Sigmoid colon (tissue), 7 donors: ENCODE results near the gene SS18. TPM values are rescaled to one million over a fixed set of nuclear protein-coding genes. Genes with fewer than 3 reads are reported as not detected.

Source experiments
- DNase-seq: peaks from one replicate; pipeline ENCODE4 v3.0.0-alpha.2; 2019
- H3K27ac ChIP-seq, 4 donors: fragments of 200-600 bp; sonication (generic); one replicate each; pipeline ENCODE4 v1.5.1; 2016 to 2019; ENCODE audit warnings: mild to moderate bottlenecking in 1 of 4
- H3K27me3 ChIP-seq, 3 donors: fragments of 200-600 bp; sonication (generic); one replicate each; pipeline ENCODE4 v1.5.1; 2019; ENCODE audit warnings: mild to moderate bottlenecking in 1 of 3
- H3K36me3 ChIP-seq, 4 donors: fragments of 200-600 bp; sonication (generic); one replicate each; pipeline ENCODE4 v1.5.1; 2016 to 2019
- H3K4me1 ChIP-seq, 4 donors: fragments of 200-600 bp; sonication (generic); one replicate each; pipeline ENCODE4 v1.5.1; 2017 to 2019
- H3K4me3 ChIP-seq, 4 donors: fragments of 200-600 bp; sonication (generic); one replicate each; pipeline ENCODE4 v1.5.1; 2017 to 2019; ENCODE audit warnings: mild to moderate bottlenecking in 2 of 4, moderate library complexity in 1 of 4
- H3K9me3 ChIP-seq, 4 donors: fragments of 200-600 bp in 3 of 4; sonication (generic) in 3 of 4; one replicate each; pipeline versions ENCODE4 v1.5.1 to v1.6.1; 2013 to 2019
- EP300 ChIP-seq, 4 donors: sonication (generic); formaldehyde crosslinking; IDR thresholded peaks; one replicate each; pipeline ENCODE4 v1.6.1; 2017; ENCODE audit warnings: antibody characterized with exemption in 4 of 4
- POLR2A ChIP-seq, 2 donors: fragments of 450-650 bp; IDR thresholded peaks; one replicate each; pipeline ENCODE4 v1.6.1; 2016; ENCODE audit warnings: antibody characterized with exemption in 2 of 2, mild to moderate bottlenecking in 2 of 2, moderate library complexity in 2 of 2
- POLR2AphosphoS5 ChIP-seq, 4 donors: sonication (generic); formaldehyde crosslinking; IDR thresholded peaks; one replicate each; pipeline ENCODE4 v1.6.1; 2017; ENCODE audit warnings: antibody characterized with exemption in 4 of 4
- WGBS, 2 donors: extraction: QIAGEN DNeasy Blood & Tissue Kit; methylation state at CpG; one replicate each; pipeline ENCODE4 v1.1.7; 2013; 5-methylcytosine and 5-hydroxymethylcytosine counted together
- intact Hi-C: fragments of 100-400 bp; cut with DNase I; formaldehyde crosslinking; loops from one replicate; pipeline ENCODE4 v1.15.1; 2023
- polyA plus RNA-seq, 3 donors: library from polyadenylated mRNA; stranded (reverse); fragments of 200-250 nt; gene quantifications; one replicate each; pipeline ENCODE4 v1.2.3, GENCODE V29; 2013
- total RNA-seq, 4 donors: library from RNA; depleted of rRNA; stranded (reverse); fragments of >200 nt; gene quantifications; one replicate each; pipeline ENCODE4 v1.1.0, GENCODE V29; 2016
- TF ChIP-seq, protein P1 (sequence below), 4 experiments: fragments of 450-650 bp in 3 of 4; fragments of 200-600 bp in 1 of 4; IDR thresholded peaks; one replicate each; pipeline ENCODE4 v1.5.1; 2016 to 2019; ENCODE audit warnings: antibody characterized with exemption in 4 of 4, mild to moderate bottlenecking in 3 of 4, moderate library complexity in 2 of 4
- donor health status: healthy with polysubstance abuse.
- donor health status: Bipolar disorder and iron deficiency.
- donor health status: healthy.

Gene SS18
- total and polyA plus RNA-seq, 7 donors = 22.8 to 204 (median 89.2) TPM

- H3K9me3 ChIP-seq = no peaks in the 10 kb centered on the region
- H3K36me3 ChIP-seq = peaks cover 5 to 66% (median 11%) of the 10 kb centered on the region in 4 donors
- intact Hi-C loops = no loop called here
Measured at GRCh38 chr18:26051843-26052242, 38.6 kb downstream of the SS18 start.

DNA sequence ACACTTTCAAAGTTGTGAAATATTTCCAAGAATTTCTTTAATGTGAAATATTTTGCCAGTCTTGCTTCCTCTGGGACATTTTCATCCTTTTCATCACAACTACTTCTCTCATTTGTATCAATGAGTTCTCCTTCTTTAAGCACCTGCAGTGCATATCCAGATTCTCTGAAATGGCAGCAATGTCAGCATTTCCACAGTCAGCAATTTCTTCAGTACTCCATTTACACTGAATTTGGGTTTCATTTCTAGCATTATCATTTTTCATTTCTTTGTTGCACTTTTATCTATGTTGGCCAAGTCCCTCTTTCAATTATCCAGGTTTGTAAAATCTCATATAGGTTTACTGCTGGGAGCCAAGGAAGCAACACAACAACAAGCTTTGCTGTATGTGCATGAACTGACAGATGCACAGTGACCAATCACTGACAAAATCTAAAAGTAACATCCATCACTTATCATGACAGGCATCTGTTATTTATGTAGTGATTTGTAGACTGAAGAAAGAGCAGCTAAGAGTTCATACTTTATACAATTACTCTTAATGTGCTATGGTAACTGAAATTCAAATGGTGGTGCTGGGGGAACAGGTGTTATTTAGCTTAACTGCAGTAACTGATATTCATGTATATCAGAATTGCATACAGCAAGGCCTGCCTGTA, 43.9 kb downstream of the SS18 start:
- peaks cover 0 to 22% (median 0%) of the 10 kb centered on the region in 4 donors for H3K36me3 ChIP-seq
- intact Hi-C loops = no loop called here
- peaks cover 0 to 5% (median 0%) of the 10 kb centered on the region in 4 donors for H3K4me1 ChIP-seq
- TF ChIP-seq, protein P1, sequence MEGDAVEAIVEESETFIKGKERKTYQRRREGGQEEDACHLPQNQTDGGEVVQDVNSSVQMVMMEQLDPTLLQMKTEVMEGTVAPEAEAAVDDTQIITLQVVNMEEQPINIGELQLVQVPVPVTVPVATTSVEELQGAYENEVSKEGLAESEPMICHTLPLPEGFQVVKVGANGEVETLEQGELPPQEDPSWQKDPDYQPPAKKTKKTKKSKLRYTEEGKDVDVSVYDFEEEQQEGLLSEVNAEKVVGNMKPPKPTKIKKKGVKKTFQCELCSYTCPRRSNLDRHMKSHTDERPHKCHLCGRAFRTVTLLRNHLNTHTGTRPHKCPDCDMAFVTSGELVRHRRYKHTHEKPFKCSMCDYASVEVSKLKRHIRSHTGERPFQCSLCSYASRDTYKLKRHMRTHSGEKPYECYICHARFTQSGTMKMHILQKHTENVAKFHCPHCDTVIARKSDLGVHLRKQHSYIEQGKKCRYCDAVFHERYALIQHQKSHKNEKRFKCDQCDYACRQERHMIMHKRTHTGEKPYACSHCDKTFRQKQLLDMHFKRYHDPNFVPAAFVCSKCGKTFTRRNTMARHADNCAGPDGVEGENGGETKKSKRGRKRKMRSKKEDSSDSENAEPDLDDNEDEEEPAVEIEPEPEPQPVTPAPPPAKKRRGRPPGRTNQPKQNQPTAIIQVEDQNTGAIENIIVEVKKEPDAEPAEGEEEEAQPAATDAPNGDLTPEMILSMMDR (IDR thresholded peaks at IDR 0.05) = no peak
- no peaks in the 10 kb centered on the region for H3K27me3 ChIP-seq
- H3K9me3 ChIP-seq = no peaks in the 10 kb centered on the region
- H3K27ac ChIP-seq = no peak overlapping the region
- no peak overlapping the region for H3K4me3 ChIP-seq
- DNase-seq = no peak

More at GRCh38 chr18:26051843-26052242, 38.6 kb downstream of the SS18 start:
- H3K4me3 ChIP-seq = no peak overlapping the region
- H3K27me3 ChIP-seq = no peaks in the 10 kb centered on the region
- no peaks in the 10 kb centered on the region for H3K4me1 ChIP-seq
- no peak for TF ChIP-seq POLR2A (IDR thresholded peaks at IDR 0.05)
- TF ChIP-seq EP300 (IDR thresholded peaks at IDR 0.05) = no peak
- no peak for TF ChIP-seq POLR2AphosphoS5 (IDR thresholded peaks at IDR 0.05)
- WGBS, 2 donors = 88% methylated on average over 1 of the region's 1 CpG
- H3K27ac ChIP-seq = no peak overlapping the region
- no peak for DNase-seq

- intact Hi-C loops = no loop called here
- DNase-seq = no peak
- Histone ChIP-seq H3K4me1 (peaks cover 0 to 9% (median 3%) of the 10 kb centered on the region in 4 donors), H3K27ac (no peak overlapping the region), H3K4me3 (no peak overlapping the region), H3K36me3 (peaks cover 0 to 12% (median 0%) of the 10 kb centered on the region in 4 donors), H3K27me3 (no peaks in the 10 kb centered on the region), H3K9me3 (no peaks in the 10 kb centered on the region)
- TF ChIP-seq, protein P1 (IDR thresholded peaks at IDR 0.05) = no peak
- TF ChIP-seq POLR2AphosphoS5 (IDR thresholded peaks at IDR 0.05) (no peak), POLR2A (IDR thresholded peaks at IDR 0.05) (no peak), EP300 (IDR thresholded peaks at IDR 0.05) (no peak)
- WGBS, 2 donors = 94 to 97% methylated on average over 3 of the region's 3 CpGs
Measured at GRCh38 chr18:26044807-26045206, 45.6 kb downstream of the SS18 start.

- intact Hi-C loops = no loop called here
Measured at GRCh38 chr18:26040051-26040656, 50.3 kb downstream of the SS18 start.

DNA sequence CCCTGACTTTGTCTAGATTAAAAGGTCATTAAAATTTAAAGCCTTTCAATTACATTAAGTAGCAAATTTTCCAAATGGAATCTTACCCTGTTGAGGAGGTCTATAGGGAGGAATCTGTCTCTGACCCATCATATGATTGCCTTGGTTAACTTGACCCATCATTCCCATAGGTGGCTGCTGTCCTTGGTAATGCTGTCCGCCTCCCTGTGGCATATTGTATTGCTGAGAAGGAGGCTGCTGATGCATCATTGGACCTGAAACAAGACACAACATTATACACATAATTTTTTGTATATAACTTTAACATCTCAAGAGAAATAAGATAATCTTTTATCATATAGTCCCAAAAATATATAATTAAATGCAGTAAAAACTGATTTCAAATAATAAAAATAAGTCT, 51.2 kb downstream of the SS18 start:
- Histone ChIP-seq H3K9me3 (no peaks in the 10 kb centered on the region), H3K4me3 (no peak overlapping the region), H3K4me1 (peaks cover 0 to 13% (median 6%) of the 10 kb centered on the region in 4 donors), H3K27ac (no peak overlapping the region), H3K36me3 (peaks cover 0 to 41% (median 8%) of the 10 kb centered on the region in 4 donors), H3K27me3 (no peaks in the 10 kb centered on the region)
- no peak for DNase-seq
- no peak for TF ChIP-seq POLR2A (IDR thresholded peaks at IDR 0.05)
- TF ChIP-seq EP300 (IDR thresholded peaks at IDR 0.05) = no peak
- no peak for TF ChIP-seq POLR2AphosphoS5 (IDR thresholded peaks at IDR 0.05)
- 97 to 98% methylated on average over 1 of the region's 1 CpG for WGBS, 2 donors
- intact Hi-C loops = no loop called here

More at GRCh38 chr18:26040051-26040656, 50.3 kb downstream of the SS18 start:
- DNase-seq = no peak
- WGBS, 2 donors = 46 to 82% methylated on average over 1 of the region's 1 CpG
- Histone ChIP-seq H3K4me3 (no peak overlapping the region), H3K27ac (no peak overlapping the region), H3K27me3 (no peaks in the 10 kb centered on the region), H3K36me3 (peaks cover 0 to 31% (median 3%) of the 10 kb centered on the region in 4 donors), H3K4me1 (peaks cover 0 to 13% (median 6%) of the 10 kb centered on the region in 4 donors), H3K9me3 (no peaks in the 10 kb centered on the region)
- TF ChIP-seq, protein P1 (IDR thresholded peaks at IDR 0.05) = no peak
- no peak for TF ChIP-seq POLR2AphosphoS5 (IDR thresholded peaks at IDR 0.05)
